GM12878 (cell line): ENCODE results near the gene METRN. TPM values are rescaled to one million over a fixed set of nuclear protein-coding genes. Genes with fewer than 3 reads are reported as not detected.

Source experiments
- ATAC-seq: fragments of 200-7000 bp; cut with Tn5 transposase; 3 replicates; pipeline ENCODE4 v1.9.1; 2020; ENCODE audit warnings: mild to moderate bottlenecking, moderate library complexity
- BruUV-seq: library from RNA; stranded (reverse); fragments of 400-500 nt; replicated peaks from 2 replicates; lab custom pipeline; 2021; lab: Mats Ljungman, UMichigan
- CTCF ChIA-PET: fragments of 300-600 bp; sonication (Branson Sonifier 250); formaldehyde crosslinking; extraction: SDS; loops from one replicate; lab custom pipeline; 2021; ENCODE audit warnings: inconsistent platforms; lab: Yijun Ruan, JAX
- POLR2A ChIA-PET: fragments of 350-600 bp; formaldehyde crosslinking; extraction: SDS; loops from one replicate; lab custom pipeline; 2021; ENCODE audit warnings: inconsistent platforms; lab: Charles Lee
- RAD21 ChIA-PET: fragments of 300-600 bp; sonication (Branson Sonifier 250); formaldehyde crosslinking; loops from one replicate; lab custom pipeline; 2023; ENCODE audit warnings: antibody characterized with exemption; ENCODE audit not compliant: unreplicated experiment; lab: Charles Lee
- SMC1A ChIA-PET: fragments of 300-600 bp; sonication (Branson Sonifier 250); formaldehyde crosslinking; loops from one replicate; lab custom pipeline; 2023; ENCODE audit not compliant: unreplicated experiment, uncharacterized antibody; lab: Charles Lee
- DNase-seq: peaks from one replicate; pipeline ENCODE4 v3.0.0-alpha.2; 2011; ENCODE audit warnings: low read depth, low spot score
- FAIRE-seq: peaks from 3 replicates; lab custom pipeline; 2011; peaks lifted over from hg19 to GRCh38; lab: Jason Lieb, UNC
- H2AFZ ChIP-seq: 2 replicates; pipeline ENCODE4 v1.6.0; 2011; ENCODE audit warnings: low read depth, low read length, control low read depth; ENCODE audit not compliant: control insufficient read depth
- H3K27ac ChIP-seq: 2 replicates; pipeline ENCODE4 v1.5.1; 2011; ENCODE audit warnings: control low read depth; ENCODE audit not compliant: control insufficient read depth, insufficient read depth
- H3K27me3 ChIP-seq, 2 experiments: replicated peaks in 1 of 2; 2 replicates each; pipeline versions ENCODE4 v1.6.0 to v1.6.1; 2011; ENCODE audit warnings: low read length in 1 of 2; ENCODE audit not compliant: control insufficient read depth in 2 of 2, insufficient read depth in 2 of 2
- H3K36me3 ChIP-seq, 2 experiments: 2 replicates each; pipeline ENCODE4 v1.5.1; 2011; ENCODE audit warnings: low read length in 1 of 2; ENCODE audit not compliant: control insufficient read depth in 2 of 2, insufficient read depth in 2 of 2
- H3K4me1 ChIP-seq: 2 replicates; pipeline ENCODE4 v1.6.1; 2011; ENCODE audit warnings: mild to moderate bottlenecking, low read length, moderate library complexity, mixed read lengths; ENCODE audit not compliant: control insufficient read depth, insufficient read depth
- H3K4me2 ChIP-seq: 2 replicates; pipeline ENCODE4 v1.6.0; 2011; ENCODE audit warnings: control low read depth; ENCODE audit not compliant: control insufficient read depth, insufficient read depth
- H3K4me3 ChIP-seq: fragments of 200-600 bp; sonication (generic); 2 replicates; pipeline ENCODE4 v1.5.1; 2016
- H3K79me2 ChIP-seq: 2 replicates; pipeline ENCODE4 v1.6.0; 2011; ENCODE audit warnings: low read length; ENCODE audit not compliant: control insufficient read depth, insufficient read depth
- H3K9ac ChIP-seq: 2 replicates; pipeline ENCODE4 v1.8.0; 2011; ENCODE audit warnings: low read length, control low read depth, mixed read lengths; ENCODE audit not compliant: control insufficient read depth, insufficient read depth
- H3K9me3 ChIP-seq: replicated peaks from 3 replicates; pipeline ENCODE4 v1.5.1; 2011; ENCODE audit warnings: mild to moderate bottlenecking, low read length; ENCODE audit not compliant: control insufficient read depth, insufficient read depth
- H4K20me1 ChIP-seq: 2 replicates; pipeline ENCODE4 v1.6.0; 2011; ENCODE audit not compliant: control insufficient read depth, insufficient read depth
- CREM ChIP-seq: IDR thresholded peaks from 2 replicates; pipeline ENCODE4 v1.6.1; 2014; ENCODE audit warnings: antibody characterized with exemption, low read depth
- HDGF ChIP-seq: fragments of 450-650 bp; IDR thresholded peaks from 2 replicates; pipeline ENCODE4 v1.6.1; 2016; ENCODE audit warnings: antibody characterized with exemption
- whole genome bisulfite sequencing: methylation state at CpG from one replicate; pipeline ENCODE4 v1.1.6; 2016; ENCODE audit warnings: low lambda C conversion rate; ENCODE audit not compliant: insufficient replicate concordance, insufficient coverage; ENCODE audit errors: missing lambda C conversion rate; 5-methylcytosine and 5-hydroxymethylcytosine counted together
- in situ Hi-C: fragments of 300-500 bp; cut with MboI; formaldehyde crosslinking; loops from 9 replicates; pipeline ENCODE4 v1.14.3; 2018; ENCODE audit warnings: mixed read lengths
- intact Hi-C: fragments of 100-400 bp; cut with micrococcal nuclease; formaldehyde crosslinking; loops from one replicate; pipeline ENCODE4 v1.14.2; 2022; ENCODE audit not compliant: unreplicated experiment
- polyA plus RNA-seq, 11 experiments: library from polyadenylated mRNA; depleted of rRNA in 4 of 11; unstranded in 6 of 11; stranded (reverse) in 5 of 11; fragments of >200 nt; fragmentation: Nextera tagmentation in 4 of 11; fragmentation: Illumina TruSeq in 1 of 11; extraction: Ambion mirVana in 4 of 11; extraction: Trizol in 1 of 11; gene quantifications; 1 replicate in 1 of 11; 2 replicates in 10 of 11; pipeline versions ENCODE4 v1.2.1 to v1.2.3, GENCODE V29; 2011 to 2016; ENCODE audit warnings: inconsistent platforms in 2 of 11, missing spikeins in 2 of 11, low read depth in 1 of 11
- total RNA-seq, 4 experiments: library from RNA; depleted of rRNA in 3 of 4; stranded (reverse); fragments of >200 nt in 3 of 4; fragmentation: Illumina TruSeq in 1 of 4; extraction: Trizol in 1 of 4; gene quantifications; 2 replicates each; pipeline versions ENCODE4 v1.2.1 to v1.2.3, GENCODE V29; 2013 to 2021
- TF ChIP-seq, protein P1 (sequence below): IDR thresholded peaks from 2 replicates; pipeline ENCODE4 v1.6.1; 2012; ENCODE audit warnings: low read depth, low read length, improper control_type of control experiment
- TF ChIP-seq, protein P2 (sequence below): fragments of 450-650 bp; IDR thresholded peaks from 2 replicates; pipeline ENCODE4 v1.6.1; 2016; ENCODE audit warnings: mild to moderate bottlenecking, moderate library complexity, borderline replicate concordance

Gene METRN
- total and polyA plus RNA-seq, 10 of the 15 experiments (the other 5 are each of a cell fraction or from before 2014, with no cell fraction given): 0.11 to 12.8 (median 1.1) TPM; not detected in 1

DNA sequence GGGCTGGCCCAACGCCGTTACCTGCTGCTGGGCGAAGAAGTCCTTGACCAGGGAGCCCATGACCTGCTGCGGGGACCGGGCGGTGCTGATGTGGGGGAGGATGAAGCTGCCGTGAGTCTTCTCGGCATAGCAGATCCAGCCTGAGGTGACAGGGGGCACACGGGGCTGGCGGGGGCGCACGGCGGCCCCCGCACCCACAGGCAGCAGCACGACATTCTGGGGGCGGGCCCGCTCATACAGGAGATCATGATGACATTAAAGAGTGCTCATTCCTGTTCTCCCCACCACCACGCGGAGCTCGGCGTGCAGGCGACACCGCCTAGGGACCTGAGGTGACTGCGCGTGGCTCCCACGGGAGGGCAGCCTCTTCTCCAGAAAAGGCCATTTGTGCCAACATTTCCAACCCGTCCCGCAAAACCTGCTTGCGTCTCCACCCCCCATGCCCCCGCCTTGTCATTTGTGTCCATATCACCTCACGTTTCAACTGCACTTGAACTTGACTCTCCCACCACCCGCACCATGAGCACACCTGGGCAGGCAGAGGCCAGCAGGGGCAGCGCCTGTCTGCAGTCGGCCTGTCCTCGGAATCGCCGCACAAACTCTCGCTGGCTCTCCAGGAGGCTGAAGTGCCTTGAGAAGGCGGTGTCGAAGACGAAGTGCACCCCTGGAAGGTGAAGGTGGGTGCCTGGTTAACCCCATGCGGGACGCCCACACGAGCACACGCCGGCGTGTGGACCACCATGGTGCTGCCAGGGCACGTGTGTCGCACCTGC lies 19.5 kb downstream of the METRN start:
- no peak overlapping the region for H3K4me3 ChIP-seq
- H3K4me1 ChIP-seq: peaks cover 35% of the 10 kb centered on the region
- POLR2A ChIA-PET: interaction anchor here (7.3 kb wide), 1 partner anchor 7 kb away, joined by 60 read pairs; the partner anchor contains the start of genes CCDC78 and HAGHL
- SMC1A ChIA-PET: interaction anchor here (1.5 kb wide), 1 partner anchor 22 kb away, joined by 3 read pairs; no protein-coding TSS in a partner anchor
- H3K9me3 ChIP-seq: no peaks in the 10 kb centered on the region
- H3K36me3 ChIP-seq: peaks cover 7 to 9% of the 10 kb centered on the region in 2 experiments; a peak in 3 of 4 replicates
- no peak overlapping the region for H3K27ac ChIP-seq
- no peaks in the 10 kb centered on the region for H4K20me1 ChIP-seq
- WGBS: 93% methylated on average over 42 of the region's 49 CpGs
- no peak overlapping the region for H3K4me2 ChIP-seq
- H3K79me2 ChIP-seq: peaks cover 3% of the 10 kb centered on the region
- no peak for FAIRE-seq
- no TSS peak for BruUV-seq
- TF ChIP-seq, protein P1, sequence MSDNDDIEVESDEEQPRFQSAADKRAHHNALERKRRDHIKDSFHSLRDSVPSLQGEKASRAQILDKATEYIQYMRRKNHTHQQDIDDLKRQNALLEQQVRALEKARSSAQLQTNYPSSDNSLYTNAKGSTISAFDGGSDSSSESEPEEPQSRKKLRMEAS: no peak
- TF ChIP-seq CREM (no peak), HDGF (no peak)
- TF ChIP-seq, protein P2, sequence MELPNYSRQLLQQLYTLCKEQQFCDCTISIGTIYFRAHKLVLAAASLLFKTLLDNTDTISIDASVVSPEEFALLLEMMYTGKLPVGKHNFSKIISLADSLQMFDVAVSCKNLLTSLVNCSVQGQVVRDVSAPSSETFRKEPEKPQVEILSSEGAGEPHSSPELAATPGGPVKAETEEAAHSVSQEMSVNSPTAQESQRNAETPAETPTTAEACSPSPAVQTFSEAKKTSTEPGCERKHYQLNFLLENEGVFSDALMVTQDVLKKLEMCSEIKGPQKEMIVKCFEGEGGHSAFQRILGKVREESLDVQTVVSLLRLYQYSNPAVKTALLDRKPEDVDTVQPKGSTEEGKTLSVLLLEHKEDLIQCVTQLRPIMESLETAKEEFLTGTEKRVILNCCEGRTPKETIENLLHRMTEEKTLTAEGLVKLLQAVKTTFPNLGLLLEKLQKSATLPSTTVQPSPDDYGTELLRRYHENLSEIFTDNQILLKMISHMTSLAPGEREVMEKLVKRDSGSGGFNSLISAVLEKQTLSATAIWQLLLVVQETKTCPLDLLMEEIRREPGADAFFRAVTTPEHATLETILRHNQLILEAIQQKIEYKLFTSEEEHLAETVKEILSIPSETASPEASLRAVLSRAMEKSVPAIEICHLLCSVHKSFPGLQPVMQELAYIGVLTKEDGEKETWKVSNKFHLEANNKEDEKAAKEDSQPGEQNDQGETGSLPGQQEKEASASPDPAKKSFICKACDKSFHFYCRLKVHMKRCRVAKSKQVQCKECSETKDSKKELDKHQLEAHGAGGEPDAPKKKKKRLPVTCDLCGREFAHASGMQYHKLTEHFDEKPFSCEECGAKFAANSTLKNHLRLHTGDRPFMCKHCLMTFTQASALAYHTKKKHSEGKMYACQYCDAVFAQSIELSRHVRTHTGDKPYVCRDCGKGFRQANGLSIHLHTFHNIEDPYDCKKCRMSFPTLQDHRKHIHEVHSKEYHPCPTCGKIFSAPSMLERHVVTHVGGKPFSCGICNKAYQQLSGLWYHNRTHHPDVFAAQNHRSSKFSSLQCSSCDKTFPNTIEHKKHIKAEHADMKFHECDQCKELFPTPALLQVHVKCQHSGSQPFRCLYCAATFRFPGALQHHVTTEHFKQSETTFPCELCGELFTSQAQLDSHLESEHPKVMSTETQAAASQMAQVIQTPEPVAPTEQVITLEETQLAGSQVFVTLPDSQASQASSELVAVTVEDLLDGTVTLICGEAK: no peak
- H3K27me3 ChIP-seq: no peaks in the 10 kb centered on the region
- H2AFZ ChIP-seq: no peak overlapping the region
- ATAC-seq: no peak
- H3K9ac ChIP-seq: no peak overlapping the region
- DNase-seq: no peak
- RAD21 ChIA-PET: no interaction called here
- in situ Hi-C loops: no loop called here
- CTCF ChIA-PET: no interaction called here
- intact Hi-C loops: no loop called here
